Neural progenitor cell (in vitro differentiated cells): ENCODE data around the gene ASB1. TPM values are rescaled to one million over a fixed set of nuclear protein-coding genes. Genes with fewer than 3 reads are reported as not detected.
A peak's percentile ranks its signal among the peaks of the same experiment; 100 is the strongest.

ENCODE experiments used
- DNase-seq: peaks from one replicate; pipeline ENCODE4 v3.0.0-alpha.2; 2016; ENCODE audit warnings: low spot score
- H2AFZ ChIP-seq: fragments of 200-600 bp; sonication (generic); replicated peaks from 2 replicates; pipeline ENCODE4 v1.6.1; 2016; ENCODE audit warnings: antibody characterized with exemption
- H3F3A ChIP-seq: fragments of 200-600 bp; sonication (generic); 2 replicates; pipeline ENCODE4 v1.6.1; 2016; ENCODE audit warnings: antibody characterized with exemption, low read depth
- H3K27ac ChIP-seq: fragments of 200-600 bp; sonication (generic); 2 replicates; pipeline ENCODE4 v1.5.1; 2016; ENCODE audit warnings: mild to moderate bottlenecking
- H3K27me3 ChIP-seq: fragments of 200-600 bp; sonication (generic); 2 replicates; pipeline ENCODE4 v1.6.1; 2016; ENCODE audit warnings: mild to moderate bottlenecking, moderate library complexity
- H3K36me3 ChIP-seq: fragments of 200-600 bp; sonication (generic); 2 replicates; pipeline ENCODE4 v1.5.1; 2016
- H3K4me1 ChIP-seq: fragments of 200-600 bp; sonication (generic); 2 replicates; pipeline ENCODE4 v1.6.1; 2016; ENCODE audit warnings: mixed run types
- H3K4me2 ChIP-seq: fragments of 200-600 bp; sonication (generic); 2 replicates; pipeline ENCODE4 v1.6.1; 2016
- H3K4me3 ChIP-seq: fragments of 200-600 bp; sonication (generic); 2 replicates; pipeline ENCODE4 v1.5.1; 2016
- H3K79me2 ChIP-seq: fragments of 200-600 bp; sonication (generic); 2 replicates; pipeline ENCODE4 v1.6.1; 2016; ENCODE audit warnings: low read depth
- H3K9ac ChIP-seq: fragments of 200-600 bp; sonication (generic); 2 replicates; pipeline ENCODE4 v1.6.1; 2016
- H3K9me3 ChIP-seq: fragments of 200-600 bp; sonication (generic); 2 replicates; pipeline ENCODE4 v1.5.1; 2016; ENCODE audit warnings: low read depth
- H4K20me1 ChIP-seq: fragments of 200-600 bp; sonication (generic); 2 replicates; pipeline ENCODE4 v1.6.1; 2016; ENCODE audit warnings: low read depth
- H3K27ac Mint-ChIP-seq: 3 replicates; pipeline ENCODE4 v1.8.0; 2021; ENCODE audit warnings: mixed read lengths
- H3K27me3 Mint-ChIP-seq: 2 replicates; pipeline ENCODE4 v1.8.0; 2022; ENCODE audit warnings: low read depth, mild to moderate bottlenecking, inconsistent platforms, moderate library complexity, mixed read lengths; ENCODE audit not compliant: insufficient read depth
- H3K36me3 Mint-ChIP-seq: 3 replicates; pipeline ENCODE4 v1.8.0; 2021; ENCODE audit warnings: mixed read lengths
- H3K4me1 Mint-ChIP-seq: 3 replicates; pipeline ENCODE4 v1.8.0; 2021; ENCODE audit warnings: mixed read lengths
- H3K4me3 Mint-ChIP-seq: 3 replicates; pipeline ENCODE4 v1.8.0; 2021; ENCODE audit warnings: mild to moderate bottlenecking, moderate library complexity, mixed read lengths
- H3K9me3 Mint-ChIP-seq: 3 replicates; pipeline ENCODE4 v1.8.0; 2020; ENCODE audit warnings: mixed read lengths
- EZH2 ChIP-seq: fragments of 200-600 bp; sonication (generic); IDR thresholded peaks from 2 replicates; pipeline ENCODE4 v1.6.1; 2017; ENCODE audit warnings: antibody characterized with exemption, mild to moderate bottlenecking, moderate library complexity
- EZH2phosphoT487 ChIP-seq: fragments of 200-600 bp; sonication (generic); IDR thresholded peaks from 2 replicates; pipeline ENCODE4 v1.6.1; 2017; ENCODE audit warnings: antibody characterized with exemption
- total RNA-seq: library from RNA; depleted of rRNA; stranded (reverse); fragments of >200 nt; gene quantifications from 2 replicates; pipeline ENCODE4 v1.2.3, GENCODE V29; 2015; ENCODE audit warnings: low replicate concordance
- TF ChIP-seq, protein P1 (sequence below): fragments of 200-600 bp; sonication (generic); IDR thresholded peaks from 2 replicates; pipeline ENCODE4 v1.5.1; 2017; ENCODE audit warnings: antibody characterized with exemption, mild to moderate bottlenecking

Gene ASB1
- total RNA-seq, 1 donor from 2014 or later = 29.2 TPM

DNA sequence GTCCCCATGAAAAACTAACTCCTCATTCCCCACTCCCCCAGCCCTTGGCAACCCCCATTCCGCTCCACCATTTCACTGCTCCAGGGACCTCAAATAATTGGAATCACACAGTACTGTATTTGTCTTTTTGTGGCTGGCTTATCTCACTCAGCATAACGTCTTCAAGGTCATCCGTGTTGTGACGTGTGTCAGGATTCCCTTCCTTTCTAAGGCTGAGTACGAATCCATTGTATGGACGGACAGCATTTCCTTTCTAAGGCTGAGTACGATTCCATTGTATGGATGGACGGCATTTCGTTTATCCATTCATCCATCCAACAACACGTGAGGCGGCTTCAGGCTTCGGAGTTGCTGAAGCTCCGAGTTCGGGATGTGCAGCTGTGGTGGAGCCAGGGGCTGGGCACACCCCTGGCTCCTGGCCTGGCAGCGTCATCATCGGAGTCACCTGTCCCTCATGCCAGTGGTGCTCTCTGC is 1.2 kb upstream of the ASB1 start:
- H3K79me2 ChIP-seq = peaks cover 36% of the 10 kb centered on the region
- peaks cover 28% of the 10 kb centered on the region for H3K4me1 Mint-ChIP-seq
- H3K36me3 ChIP-seq = no peaks in the 10 kb centered on the region
- peak overlapping the region; percentile 92 for H3K4me3 Mint-ChIP-seq
- peaks cover 21% of the 10 kb centered on the region for H3F3A ChIP-seq
- H2AFZ ChIP-seq = no peak overlapping the region
- TF ChIP-seq, protein P1, sequence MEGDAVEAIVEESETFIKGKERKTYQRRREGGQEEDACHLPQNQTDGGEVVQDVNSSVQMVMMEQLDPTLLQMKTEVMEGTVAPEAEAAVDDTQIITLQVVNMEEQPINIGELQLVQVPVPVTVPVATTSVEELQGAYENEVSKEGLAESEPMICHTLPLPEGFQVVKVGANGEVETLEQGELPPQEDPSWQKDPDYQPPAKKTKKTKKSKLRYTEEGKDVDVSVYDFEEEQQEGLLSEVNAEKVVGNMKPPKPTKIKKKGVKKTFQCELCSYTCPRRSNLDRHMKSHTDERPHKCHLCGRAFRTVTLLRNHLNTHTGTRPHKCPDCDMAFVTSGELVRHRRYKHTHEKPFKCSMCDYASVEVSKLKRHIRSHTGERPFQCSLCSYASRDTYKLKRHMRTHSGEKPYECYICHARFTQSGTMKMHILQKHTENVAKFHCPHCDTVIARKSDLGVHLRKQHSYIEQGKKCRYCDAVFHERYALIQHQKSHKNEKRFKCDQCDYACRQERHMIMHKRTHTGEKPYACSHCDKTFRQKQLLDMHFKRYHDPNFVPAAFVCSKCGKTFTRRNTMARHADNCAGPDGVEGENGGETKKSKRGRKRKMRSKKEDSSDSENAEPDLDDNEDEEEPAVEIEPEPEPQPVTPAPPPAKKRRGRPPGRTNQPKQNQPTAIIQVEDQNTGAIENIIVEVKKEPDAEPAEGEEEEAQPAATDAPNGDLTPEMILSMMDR = no peak
- no peak for TF ChIP-seq EZH2
- TF ChIP-seq EZH2phosphoT487 = no peak
- H3K9ac ChIP-seq = no peak overlapping the region
- peak overlapping the region; percentile 97 for H3K4me3 ChIP-seq
- no peaks in the 10 kb centered on the region for H3K9me3 ChIP-seq
- no peaks in the 10 kb centered on the region for H3K27me3 Mint-ChIP-seq
- H3K4me2 ChIP-seq = peak overlapping the region; percentile 98
- H3K4me1 ChIP-seq = peaks cover 30% of the 10 kb centered on the region
- peaks cover 6% of the 10 kb centered on the region for H3K9me3 Mint-ChIP-seq
- H3K27ac ChIP-seq = no peak overlapping the region
- H3K27me3 ChIP-seq = no peaks in the 10 kb centered on the region
- DNase-seq = no peak
- H3K27ac Mint-ChIP-seq = no peak overlapping the region
- H4K20me1 ChIP-seq = peaks cover 25% of the 10 kb centered on the region
- H3K36me3 Mint-ChIP-seq = peaks cover 14% of the 10 kb centered on the region

DNA sequence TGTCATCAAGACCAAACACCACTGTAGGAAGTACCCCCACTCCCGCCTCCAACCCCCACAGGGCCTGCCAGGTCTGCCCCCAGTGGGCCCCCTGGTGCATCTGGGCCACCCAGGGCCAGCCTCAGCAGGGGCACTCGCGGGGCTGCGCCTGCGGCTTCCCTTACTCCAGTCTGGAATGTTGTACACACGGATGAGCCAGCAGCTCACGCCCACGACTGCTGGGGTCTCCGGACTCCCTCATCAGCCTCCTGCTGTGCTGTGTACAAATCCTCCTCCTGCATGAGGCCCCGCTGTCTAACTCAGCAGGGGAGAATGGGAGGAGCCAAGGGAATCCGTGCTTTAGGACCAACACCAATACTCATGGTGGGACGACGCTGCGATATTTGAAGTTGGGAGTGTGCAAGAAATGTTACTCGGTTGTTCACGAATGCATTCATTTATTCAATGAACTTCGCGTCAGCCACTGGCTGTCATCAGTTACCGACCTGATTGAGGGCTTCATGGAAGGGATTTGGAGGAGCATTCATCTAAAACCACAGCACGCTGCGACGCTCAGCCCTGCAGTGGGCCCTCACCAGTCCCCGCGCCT is 654 bp upstream of the ASB1 start:
- Histone ChIP-seq H3K9me3 (no peaks in the 10 kb centered on the region), H3K4me1 (peaks cover 25% of the 10 kb centered on the region), H3K9ac (no peak overlapping the region), H3K27me3 (no peaks in the 10 kb centered on the region), H3K79me2 (peaks cover 41% of the 10 kb centered on the region), H4K20me1 (peaks cover 28% of the 10 kb centered on the region), H3K27ac (peak overlapping the region; percentile 74), H3K36me3 (no peaks in the 10 kb centered on the region), H3F3A (peaks cover 19% of the 10 kb centered on the region), H3K4me2 (peak overlapping the region; percentile 98), H3K4me3 (peak overlapping the region; percentile 97), H2AFZ (peak overlapping the region; percentile 96)
- Mint-ChIP-seq H3K36me3 (peaks cover 16% of the 10 kb centered on the region), H3K4me3 (peak overlapping the region; percentile 92), H3K27ac (peak overlapping the region; percentile 78), H3K4me1 (peaks cover 23% of the 10 kb centered on the region), H3K27me3 (no peaks in the 10 kb centered on the region), H3K9me3 (peaks cover 9% of the 10 kb centered on the region)
- peak; percentile 84 for DNase-seq
- TF ChIP-seq, protein P1 = no peak
- TF ChIP-seq EZH2 (no peak), EZH2phosphoT487 (no peak)

DNA sequence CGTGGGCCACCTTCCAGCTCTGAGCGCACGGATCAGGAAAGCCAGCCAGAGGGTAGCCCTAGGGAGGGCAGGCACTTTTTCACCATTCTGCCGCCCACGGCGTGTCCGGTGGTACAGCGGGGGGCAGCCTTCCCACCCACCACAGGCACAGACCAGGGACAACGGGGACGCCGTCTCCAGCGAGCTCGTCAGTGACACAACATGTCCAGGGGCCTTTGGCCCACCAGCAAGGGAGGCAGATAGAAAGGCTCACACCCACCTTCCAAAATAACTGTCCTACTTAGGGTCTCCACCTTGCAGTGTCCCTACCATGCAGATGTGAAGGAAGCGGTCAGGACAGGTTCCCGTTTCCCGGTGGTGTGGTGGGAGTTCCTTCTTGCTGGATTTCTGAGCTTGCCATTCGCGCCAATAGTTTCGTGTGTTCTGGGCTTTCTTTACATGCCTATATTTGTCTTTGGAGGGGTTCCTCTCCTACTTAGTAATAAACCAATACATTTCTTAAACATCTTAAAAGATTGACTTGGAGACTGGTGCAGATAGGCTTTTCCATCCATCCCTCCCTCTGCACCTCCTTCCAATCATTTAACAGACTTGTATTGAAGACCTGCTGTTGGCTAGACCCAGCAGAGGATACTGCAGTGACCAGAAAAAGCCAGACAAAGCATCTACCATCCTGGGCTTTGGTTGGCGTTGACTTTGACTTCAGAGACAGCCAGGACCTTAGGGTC is 872 bp downstream of the ASB1 start:
- Histone ChIP-seq H3F3A (peaks cover 12% of the 10 kb centered on the region), H3K79me2 (peaks cover 57% of the 10 kb centered on the region), H3K9me3 (no peaks in the 10 kb centered on the region), H3K27ac (no peak overlapping the region), H3K36me3 (no peaks in the 10 kb centered on the region), H3K27me3 (no peaks in the 10 kb centered on the region), H2AFZ (peak overlapping the region; percentile 96), H3K9ac (peak overlapping the region; percentile 82), H3K4me1 (peaks cover 14% of the 10 kb centered on the region), H3K4me2 (peak overlapping the region; percentile 98), H4K20me1 (peaks cover 40% of the 10 kb centered on the region), H3K4me3 (peak overlapping the region; percentile 97)
- H3K27me3 Mint-ChIP-seq = no peaks in the 10 kb centered on the region
- H3K4me3 Mint-ChIP-seq = peak overlapping the region; percentile 95
- TF ChIP-seq EZH2phosphoT487 = no peak
- no peak for TF ChIP-seq EZH2
- TF ChIP-seq, protein P1 = no peak
- no peak for DNase-seq
- H3K27ac Mint-ChIP-seq = peak overlapping the region; percentile 81
- peaks cover 13% of the 10 kb centered on the region for H3K9me3 Mint-ChIP-seq
- peaks cover 14% of the 10 kb centered on the region for H3K4me1 Mint-ChIP-seq
- peaks cover 22% of the 10 kb centered on the region for H3K36me3 Mint-ChIP-seq
